Hepatocyte (in vitro differentiated cells): ENCODE data around the gene NDC1. TPM values are rescaled to one million over a fixed set of nuclear protein-coding genes. Genes with fewer than 3 reads are reported as not detected.

Experiments used
- DNase-seq: peaks from one replicate; pipeline ENCODE4 v3.0.0-alpha.2; 2016; ENCODE audit warnings: low spot score
- H2AFZ ChIP-seq: fragments of 200-600 bp; sonication (generic); 2 replicates; pipeline ENCODE4 v1.6.0; 2016; ENCODE audit warnings: antibody characterized with exemption, mild to moderate bottlenecking
- H3K27ac ChIP-seq: fragments of 200-600 bp; sonication (generic); 2 replicates; pipeline ENCODE4 v1.5.1; 2016; ENCODE audit warnings: mild to moderate bottlenecking
- H3K27me3 ChIP-seq: fragments of 200-600 bp; sonication (generic); 2 replicates; pipeline ENCODE4 v1.6.1; 2016
- H3K36me3 ChIP-seq: fragments of 200-600 bp; sonication (generic); replicated peaks from 2 replicates; pipeline ENCODE4 v1.5.1; 2016; ENCODE audit warnings: low read depth; ENCODE audit not compliant: insufficient read depth
- H3K4me1 ChIP-seq: fragments of 200-600 bp; sonication (generic); 2 replicates; pipeline ENCODE4 v1.5.1; 2016; ENCODE audit warnings: mild to moderate bottlenecking, moderate library complexity; ENCODE audit not compliant: insufficient read depth
- H3K4me2 ChIP-seq: fragments of 200-600 bp; sonication (generic); 2 replicates; pipeline ENCODE4 v1.6.0; 2016
- H3K4me3 ChIP-seq: fragments of 200-600 bp; sonication (generic); 2 replicates; pipeline ENCODE4 v1.5.1; 2016; ENCODE audit warnings: mild to moderate bottlenecking
- H3K79me2 ChIP-seq: fragments of 200-600 bp; sonication (generic); 2 replicates; pipeline ENCODE4 v1.6.0; 2017; ENCODE audit warnings: mild to moderate bottlenecking
- H3K9me2 ChIP-seq: fragments of 200-600 bp; sonication (generic); replicated peaks from 2 replicates; pipeline ENCODE4 v1.6.0; 2017; ENCODE audit warnings: mild to moderate bottlenecking; ENCODE audit not compliant: insufficient read depth
- H3K9me3 ChIP-seq: fragments of 200-600 bp; sonication (generic); 2 replicates; pipeline ENCODE4 v1.5.1; 2016; ENCODE audit warnings: low read depth, mild to moderate bottlenecking
- H4K20me1 ChIP-seq: fragments of 200-600 bp; sonication (generic); 2 replicates; pipeline ENCODE4 v1.6.0; 2016; ENCODE audit warnings: mild to moderate bottlenecking; ENCODE audit not compliant: insufficient read depth, poor library complexity, severe bottlenecking
- EZH2 ChIP-seq: fragments of 200-600 bp; sonication (generic); IDR thresholded peaks from 2 replicates; pipeline ENCODE4 v1.6.1; 2016; ENCODE audit warnings: antibody characterized with exemption, mild to moderate bottlenecking, borderline replicate concordance
- EZH2phosphoT487 ChIP-seq: fragments of 200-600 bp; sonication (generic); IDR thresholded peaks from one replicate; pipeline ENCODE4 v1.6.1; 2018; ENCODE audit warnings: antibody characterized with exemption, mild to moderate bottlenecking, low read depth, moderate library complexity; ENCODE audit not compliant: unreplicated experiment, severe bottlenecking
- WGBS: methylation state at CpG from one replicate; pipeline ENCODE4 v1.1.6; 2016; ENCODE audit warnings: low lambda C conversion rate; ENCODE audit errors: missing lambda C conversion rate; 5-methylcytosine and 5-hydroxymethylcytosine counted together
- polyA plus RNA-seq: library from polyadenylated mRNA; unstranded; fragments of >200 nt; fragmentation: Nextera tagmentation; extraction: Ambion mirVana; gene quantifications from 2 replicates; pipeline ENCODE4 v1.2.1, GENCODE V29; 2016
- total RNA-seq: library from RNA; depleted of rRNA; stranded (reverse); fragments of >200 nt; gene quantifications from 2 replicates; pipeline ENCODE4 v1.2.3, GENCODE V29; 2014
- TF ChIP-seq, protein P1 (sequence below): fragments of 200-600 bp; sonication (generic); IDR thresholded peaks from 2 replicates; pipeline ENCODE4 v1.5.1; 2016; ENCODE audit warnings: antibody characterized with exemption, mild to moderate bottlenecking; ENCODE audit not compliant: poor library complexity

NDC1 gene
- total and polyA plus RNA-seq, 2 experiments from 2014 or later = 7.8 to 23.1 TPM

DNA sequence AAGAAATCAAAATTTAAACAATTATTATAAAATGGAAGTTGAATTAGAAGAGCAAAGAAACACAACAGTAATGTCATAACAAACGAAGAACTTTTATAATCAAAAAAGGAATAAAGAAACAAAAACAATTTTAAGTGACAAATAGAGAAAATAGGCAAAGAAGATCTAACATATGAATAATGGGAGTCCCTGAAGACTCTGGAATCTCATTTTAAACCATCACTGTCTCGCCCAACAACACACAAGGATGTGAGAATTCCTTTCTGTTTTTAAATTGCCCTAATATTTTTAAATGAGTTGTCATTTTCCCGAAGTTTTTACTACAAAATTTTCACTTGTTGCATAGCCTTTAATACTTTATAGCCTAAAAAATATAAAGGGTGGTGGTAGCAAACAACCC is 4.3 kb upstream of the NDC1 start:
- DNase-seq = no peak
- Histone ChIP-seq H2AFZ (no peak overlapping the region), H3K27ac (no peak overlapping the region), H3K27me3 (no peaks in the 10 kb centered on the region), H3K4me2 (no peak overlapping the region), H3K36me3 (no peaks in the 10 kb centered on the region), H3K4me3 (no peak overlapping the region), H3K9me3 (no peaks in the 10 kb centered on the region), H4K20me1 (no peaks in the 10 kb centered on the region), H3K9me2 (no peaks in the 10 kb centered on the region), H3K79me2 (peaks cover under 1% of the 10 kb centered on the region), H3K4me1 (no peaks in the 10 kb centered on the region)
- WGBS = 85% methylated on average over 3 of the region's 3 CpGs
- no peak for TF ChIP-seq EZH2phosphoT487
- TF ChIP-seq, protein P1, sequence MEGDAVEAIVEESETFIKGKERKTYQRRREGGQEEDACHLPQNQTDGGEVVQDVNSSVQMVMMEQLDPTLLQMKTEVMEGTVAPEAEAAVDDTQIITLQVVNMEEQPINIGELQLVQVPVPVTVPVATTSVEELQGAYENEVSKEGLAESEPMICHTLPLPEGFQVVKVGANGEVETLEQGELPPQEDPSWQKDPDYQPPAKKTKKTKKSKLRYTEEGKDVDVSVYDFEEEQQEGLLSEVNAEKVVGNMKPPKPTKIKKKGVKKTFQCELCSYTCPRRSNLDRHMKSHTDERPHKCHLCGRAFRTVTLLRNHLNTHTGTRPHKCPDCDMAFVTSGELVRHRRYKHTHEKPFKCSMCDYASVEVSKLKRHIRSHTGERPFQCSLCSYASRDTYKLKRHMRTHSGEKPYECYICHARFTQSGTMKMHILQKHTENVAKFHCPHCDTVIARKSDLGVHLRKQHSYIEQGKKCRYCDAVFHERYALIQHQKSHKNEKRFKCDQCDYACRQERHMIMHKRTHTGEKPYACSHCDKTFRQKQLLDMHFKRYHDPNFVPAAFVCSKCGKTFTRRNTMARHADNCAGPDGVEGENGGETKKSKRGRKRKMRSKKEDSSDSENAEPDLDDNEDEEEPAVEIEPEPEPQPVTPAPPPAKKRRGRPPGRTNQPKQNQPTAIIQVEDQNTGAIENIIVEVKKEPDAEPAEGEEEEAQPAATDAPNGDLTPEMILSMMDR = no peak

DNA sequence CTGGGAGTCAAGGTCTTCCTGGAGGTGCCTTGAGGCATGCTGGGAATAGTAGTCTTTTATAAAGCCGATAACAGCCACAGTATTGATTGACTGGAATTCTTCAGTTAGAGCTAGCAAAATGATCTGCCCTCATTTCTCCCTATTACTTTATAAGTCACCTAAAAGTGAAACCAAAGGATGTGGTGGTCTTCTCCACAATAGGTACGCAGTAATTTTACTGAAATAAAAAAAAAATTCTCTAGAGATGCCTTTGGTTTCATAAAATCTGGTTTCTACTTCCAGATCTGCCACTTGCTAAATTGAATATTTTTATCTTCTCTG is 518 bp upstream of the NDC1 start:
- peak overlapping the region; percentile 56 for H2AFZ ChIP-seq
- H3K27ac ChIP-seq = no peak overlapping the region
- no peaks in the 10 kb centered on the region for H3K36me3 ChIP-seq
- H3K27me3 ChIP-seq = no peaks in the 10 kb centered on the region
- no peaks in the 10 kb centered on the region for H4K20me1 ChIP-seq
- no peak for DNase-seq
- H3K4me1 ChIP-seq = no peaks in the 10 kb centered on the region
- peak overlapping the region; percentile 69 for H3K4me2 ChIP-seq
- H3K9me2 ChIP-seq = no peaks in the 10 kb centered on the region
- no peak overlapping the region for H3K4me3 ChIP-seq
- H3K9me3 ChIP-seq = no peaks in the 10 kb centered on the region
- whole genome bisulfite sequencing = 9% methylated on average over 2 of the region's 2 CpGs
- peaks cover 28% of the 10 kb centered on the region for H3K79me2 ChIP-seq
- TF ChIP-seq EZH2 = no peak
- TF ChIP-seq EZH2phosphoT487 = no peak
- TF ChIP-seq, protein P1 = no peak

DNA sequence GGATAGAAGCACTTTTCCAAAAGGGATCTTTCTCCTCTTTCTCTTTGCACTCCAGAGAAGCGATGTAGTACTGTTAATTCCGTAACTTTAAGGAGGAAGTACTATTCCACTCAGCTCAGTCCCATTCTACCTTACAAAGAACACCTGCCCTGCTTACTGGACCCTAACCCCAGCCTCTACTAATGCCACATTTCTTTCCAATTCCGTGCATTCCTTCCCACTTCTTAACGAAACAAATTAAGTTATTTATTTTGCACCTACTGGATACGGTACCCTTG is 511 bp downstream of the NDC1 start:
- no peaks in the 10 kb centered on the region for H3K4me1 ChIP-seq
- no peaks in the 10 kb centered on the region for H3K9me3 ChIP-seq
- no peaks in the 10 kb centered on the region for H3K9me2 ChIP-seq
- peak overlapping the region; percentile 62 for H2AFZ ChIP-seq
- H3K27me3 ChIP-seq = no peaks in the 10 kb centered on the region
- peak overlapping the region; percentile 69 for H3K4me2 ChIP-seq
- no peaks in the 10 kb centered on the region for H4K20me1 ChIP-seq
- H3K36me3 ChIP-seq = no peaks in the 10 kb centered on the region
- DNase-seq = no peak
- H3K27ac ChIP-seq = peak overlapping the region; percentile 97
- peaks cover 32% of the 10 kb centered on the region for H3K79me2 ChIP-seq
- TF ChIP-seq, protein P1 = no peak
- TF ChIP-seq EZH2 = no peak
- TF ChIP-seq EZH2phosphoT487 = no peak
- 1% methylated on average over 5 of the region's 5 CpGs for WGBS
- peak overlapping the region; percentile 59 for H3K4me3 ChIP-seq

DNA sequence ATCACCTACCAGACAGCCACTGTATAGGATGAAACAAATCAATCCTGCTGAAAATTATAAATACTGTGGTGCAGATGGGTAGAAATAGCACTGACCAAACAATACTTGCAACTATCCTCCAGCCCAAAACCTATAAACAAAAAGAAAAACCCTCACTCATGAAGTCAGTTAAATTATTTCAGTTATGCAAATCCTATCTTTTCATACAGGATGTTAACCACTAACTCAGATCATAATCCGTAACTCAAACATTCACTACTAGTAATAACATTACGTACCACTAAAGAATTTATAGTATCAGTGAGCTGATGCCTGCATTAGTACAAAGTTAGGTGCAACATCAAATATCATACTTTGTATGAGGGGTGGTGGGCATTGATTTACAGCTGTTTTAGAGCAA is 2.6 kb downstream of the NDC1 start:
- no peak overlapping the region for H3K4me2 ChIP-seq
- no peaks in the 10 kb centered on the region for H3K36me3 ChIP-seq
- peaks cover 34% of the 10 kb centered on the region for H3K79me2 ChIP-seq
- no peaks in the 10 kb centered on the region for H3K9me2 ChIP-seq
- no peaks in the 10 kb centered on the region for H3K27me3 ChIP-seq
- H3K27ac ChIP-seq = no peak overlapping the region
- no peak for DNase-seq
- no peaks in the 10 kb centered on the region for H4K20me1 ChIP-seq
- H2AFZ ChIP-seq = no peak overlapping the region
- WGBS = 81% methylated on average over 2 of the region's 2 CpGs
- no peaks in the 10 kb centered on the region for H3K9me3 ChIP-seq
- H3K4me3 ChIP-seq = no peak overlapping the region
- TF ChIP-seq EZH2 = no peak
- TF ChIP-seq, protein P1 = no peak
- TF ChIP-seq EZH2phosphoT487 = no peak
- H3K4me1 ChIP-seq = no peaks in the 10 kb centered on the region
